ENCODE data around the gene FHIT.

The FHIT gene

GRCh38 chr3:60384341-60384740 lies 866.9 kb downstream of the FHIT start:
- no peak overlapping the region for H3K4me3 ChIP-seq (ENCODE audit: low read depth, low read length)
- DNase-seq (ENCODE audit: low read depth), result peak; percentile 12
- in situ Hi-C loops (cut with HindIII; ENCODE audit: low sequenced_read_pairs), result no loop called here
- no peak for TF ChIP-seq CTCF (IDR thresholded peaks at IDR 0.05; ENCODE audit: low read depth, low read length, missing control alignments)

- no peak for TF ChIP-seq CTCF (IDR thresholded peaks at IDR 0.05; ENCODE audit: low read depth, low read length, missing control alignments)
- in situ Hi-C loops (cut with HindIII; ENCODE audit: low sequenced_read_pairs), result no loop called here
- no peak for DNase-seq (ENCODE audit: low read depth)
- H3K4me3 ChIP-seq (ENCODE audit: low read depth, low read length), result no peak overlapping the region
Observed at GRCh38 chr3:60383345-60383744, 867.9 kb downstream of the FHIT start.

GRCh38 chr3:60366486-60366885 lies 884.8 kb downstream of the FHIT start:
- no peak for TF ChIP-seq CTCF (IDR thresholded peaks at IDR 0.05; ENCODE audit: low read depth, low read length, missing control alignments)
- no peak overlapping the region for H3K4me3 ChIP-seq (ENCODE audit: low read depth, low read length)
- DNase-seq (ENCODE audit: low read depth), result peak; percentile 4
- in situ Hi-C loops (cut with HindIII; ENCODE audit: low sequenced_read_pairs), result no loop called here

GRCh38 chr3:60365360-60365759 lies 885.9 kb downstream of the FHIT start:
- in situ Hi-C loops (cut with HindIII; ENCODE audit: low sequenced_read_pairs), result no loop called here
- H3K4me3 ChIP-seq (ENCODE audit: low read depth, low read length), result no peak overlapping the region
- no peak for TF ChIP-seq CTCF (IDR thresholded peaks at IDR 0.05; ENCODE audit: low read depth, low read length, missing control alignments)
- DNase-seq (ENCODE audit: low read depth), result peak; percentile 0

- no peak for TF ChIP-seq CTCF (IDR thresholded peaks at IDR 0.05; ENCODE audit: low read depth, low read length, missing control alignments)
- H3K4me3 ChIP-seq (ENCODE audit: low read depth, low read length), result no peak overlapping the region
- DNase-seq (ENCODE audit: low read depth), result no peak
- in situ Hi-C loops (cut with HindIII; ENCODE audit: low sequenced_read_pairs), result no loop called here
Observed at GRCh38 chr3:60364475-60364874, 886.8 kb downstream of the FHIT start.

GRCh38 chr3:60363817-60364216 lies 887.4 kb downstream of the FHIT start:
- peak; percentile 0 for DNase-seq (ENCODE audit: low read depth)
- TF ChIP-seq CTCF (IDR thresholded peaks at IDR 0.05; ENCODE audit: low read depth, low read length, missing control alignments), result no peak
- H3K4me3 ChIP-seq (ENCODE audit: low read depth, low read length), result no peak overlapping the region
- in situ Hi-C loops (cut with HindIII; ENCODE audit: low sequenced_read_pairs), result no loop called here

GRCh38 chr3:60355825-60356224 lies 895.4 kb downstream of the FHIT start:
- no peak overlapping the region for H3K4me3 ChIP-seq (ENCODE audit: low read depth, low read length)
- DNase-seq (ENCODE audit: low read depth), result no peak
- no peak for TF ChIP-seq CTCF (IDR thresholded peaks at IDR 0.05; ENCODE audit: low read depth, low read length, missing control alignments)
- in situ Hi-C loops (cut with HindIII; ENCODE audit: low sequenced_read_pairs), result no loop called here

Data from astrocyte of the cerebellum (primary cell).